ENCODE data around the gene MED12.
"Not testable (repeated sequence)": the region's sequence is repeated elsewhere in the genome, so short reads cannot be mapped to it uniquely, and the experiment has no call there.

MED12 gene

GRCh38 chrX:71162981-71163380 is 44.6 kb downstream of the MED12 start:
- no peak for DNase-seq (ENCODE audit: low read depth, low spot score)

DNA sequence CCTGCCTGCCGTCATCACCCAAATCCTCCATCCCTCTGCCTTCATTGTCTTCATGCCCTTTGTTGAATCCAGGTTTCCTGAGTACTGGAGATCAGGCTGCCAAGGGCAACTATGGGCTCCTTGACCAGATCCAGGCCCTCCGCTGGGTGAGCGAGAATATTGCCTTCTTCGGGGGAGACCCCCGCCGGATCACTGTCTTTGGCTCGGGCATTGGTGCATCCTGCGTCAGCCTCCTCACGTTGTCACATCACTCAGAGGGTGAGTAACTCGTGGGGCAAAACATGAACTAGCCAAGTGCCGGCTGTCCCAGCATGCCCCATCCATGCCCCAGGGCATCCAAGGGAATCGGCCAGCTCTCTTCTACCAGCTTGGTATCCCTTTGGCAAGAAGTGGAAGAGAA is 45.7 kb downstream of the MED12 start:
- DNase-seq (ENCODE audit: low read depth, low spot score), result no peak

GRCh38 chrX:71166461-71166860 is 48.1 kb downstream of the MED12 start:
- no peak for DNase-seq (ENCODE audit: low read depth, low spot score)

DNA sequence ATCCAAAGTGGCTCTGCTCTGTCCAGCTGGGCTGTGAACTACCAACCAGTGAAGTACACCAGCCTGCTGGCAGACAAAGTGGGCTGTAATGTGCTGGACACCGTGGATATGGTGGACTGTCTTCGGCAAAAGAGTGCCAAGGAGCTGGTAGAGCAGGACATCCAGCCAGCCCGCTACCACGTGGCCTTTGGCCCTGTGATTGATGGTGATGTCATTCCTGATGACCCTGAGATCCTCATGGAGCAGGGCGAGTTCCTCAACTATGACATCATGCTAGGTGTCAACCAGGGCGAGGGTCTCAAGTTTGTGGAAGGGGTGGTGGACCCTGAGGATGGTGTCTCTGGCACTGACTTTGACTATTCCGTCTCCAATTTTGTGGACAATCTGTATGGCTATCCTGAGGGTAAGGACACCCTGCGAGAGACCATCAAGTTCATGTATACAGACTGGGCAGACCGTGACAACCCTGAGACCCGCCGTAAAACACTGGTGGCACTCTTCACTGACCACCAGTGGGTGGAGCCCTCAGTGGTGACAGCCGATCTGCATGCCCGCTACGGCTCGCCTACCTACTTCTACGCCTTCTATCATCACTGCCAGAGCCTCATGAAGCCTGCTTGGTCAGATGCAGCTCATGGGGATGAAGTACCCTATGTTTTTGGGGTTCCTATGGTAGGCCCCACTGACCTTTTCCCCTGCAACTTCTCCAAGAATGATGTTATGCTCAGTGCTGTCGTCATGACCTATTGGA is 48.8 kb downstream of the MED12 start:
- DNase-seq (ENCODE audit: low read depth, low spot score), result no peak

DNA sequence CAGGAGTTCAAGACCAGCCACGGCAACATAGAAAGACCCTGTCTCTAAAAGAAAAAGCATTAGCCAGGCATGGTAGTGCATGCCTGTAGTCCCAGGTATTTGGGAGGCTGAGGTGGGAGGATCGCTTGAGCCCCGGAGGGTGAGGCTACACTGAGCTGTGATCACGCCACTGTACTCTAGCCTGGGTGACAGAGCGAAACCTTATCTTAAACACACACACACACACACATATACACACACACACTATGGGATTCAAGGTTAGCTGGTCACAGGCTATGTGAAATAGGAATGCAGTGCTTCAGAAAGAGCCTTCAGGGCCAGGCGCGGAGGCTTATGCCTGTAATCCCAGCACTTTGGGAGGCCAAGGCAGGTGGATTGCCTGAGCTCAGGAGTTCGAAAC is 49.7 kb downstream of the MED12 start:
- DNase-seq (ENCODE audit: low read depth, low spot score), result no peak

GRCh38 chrX:71169586-71169985 is 51.2 kb downstream of the MED12 start:
- no peak for DNase-seq (ENCODE audit: low read depth, low spot score)

- DNase-seq (ENCODE audit: low read depth, low spot score), result no peak
These were observed 52.3 kb downstream of the MED12 start for GRCh38 chrX:71170660-71171059.

DNA sequence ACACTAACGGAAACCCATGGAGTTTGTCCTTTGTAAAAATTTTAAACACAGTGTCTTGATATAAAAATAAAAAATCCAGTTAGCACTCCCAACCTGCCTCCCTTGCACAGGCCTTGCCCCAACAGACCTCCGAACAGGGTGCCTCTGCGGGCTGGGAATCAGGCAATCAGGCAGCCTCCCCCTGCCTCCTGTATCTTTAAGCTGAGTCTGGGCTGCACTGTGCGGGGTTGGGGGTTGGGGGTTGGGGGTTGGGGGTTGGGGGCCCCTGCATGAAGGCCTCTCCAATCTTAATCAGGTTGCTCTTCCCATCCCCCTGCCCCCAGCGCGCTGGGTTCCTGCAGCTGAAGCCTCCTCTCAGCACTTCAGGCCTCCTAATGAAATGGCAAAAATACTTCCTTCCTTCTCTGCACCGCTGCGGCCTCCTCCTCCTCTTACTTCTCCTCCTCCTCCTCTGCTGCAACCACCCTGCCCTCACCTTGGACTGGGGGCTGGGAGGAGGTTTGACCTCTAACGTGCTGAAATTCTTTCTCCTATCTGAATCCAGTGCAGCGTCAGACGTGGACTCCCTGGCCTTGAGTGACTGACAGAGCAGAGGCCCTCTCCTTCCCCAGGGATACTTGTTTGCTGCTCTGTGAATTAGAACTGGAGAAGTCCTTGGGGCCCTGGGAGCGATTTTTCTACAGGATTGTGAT is 52.9 kb downstream of the MED12 start:
- DNase-seq (ENCODE audit: low read depth, low spot score), result no peak

DNA sequence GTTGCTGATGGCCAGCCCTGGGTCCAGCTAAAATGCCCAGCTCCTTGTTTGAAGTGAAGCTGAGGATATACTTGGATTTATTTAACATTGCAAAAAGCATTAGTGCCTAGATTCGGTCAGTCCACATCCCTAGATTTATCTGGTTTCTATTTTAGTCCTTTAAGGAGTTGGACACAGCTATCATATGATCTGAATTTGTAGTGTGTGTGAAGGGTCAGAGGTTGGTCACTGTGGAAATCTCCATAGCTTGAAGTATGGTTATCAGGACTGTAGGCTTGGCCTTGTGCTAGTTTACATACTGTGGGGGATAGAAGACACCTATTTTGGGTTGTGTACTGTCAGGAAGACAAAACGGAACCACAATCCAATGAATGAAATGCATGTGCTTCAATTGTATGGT is 55.0 kb downstream of the MED12 start:
- DNase-seq (ENCODE audit: low read depth, low spot score), result no peak

DNA sequence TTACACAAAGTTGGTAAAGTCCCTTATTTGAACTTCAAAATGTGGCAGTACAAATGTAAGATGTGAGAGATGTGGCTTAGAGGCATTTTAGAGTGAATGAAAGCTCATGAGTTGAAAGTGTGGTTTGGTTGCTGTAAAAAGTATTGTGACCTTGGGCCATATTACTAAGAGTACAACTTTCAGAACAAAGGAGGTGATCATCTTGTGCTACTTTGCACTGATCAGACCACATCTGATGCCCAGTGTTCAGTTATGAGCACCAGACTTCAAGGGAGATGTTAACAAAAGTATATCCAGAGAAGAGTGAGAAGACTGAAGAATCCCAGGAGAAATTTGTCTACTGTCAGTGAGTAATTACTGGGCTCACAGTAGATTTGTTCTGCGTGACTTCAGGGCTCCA is 56.4 kb downstream of the MED12 start:
- DNase-seq (ENCODE audit: low read depth, low spot score), result no peak

- DNase-seq (ENCODE audit: low read depth, low spot score), result no peak
These were observed 57.1 kb downstream of the MED12 start for GRCh38 chrX:71175531-71175930.

DNA sequence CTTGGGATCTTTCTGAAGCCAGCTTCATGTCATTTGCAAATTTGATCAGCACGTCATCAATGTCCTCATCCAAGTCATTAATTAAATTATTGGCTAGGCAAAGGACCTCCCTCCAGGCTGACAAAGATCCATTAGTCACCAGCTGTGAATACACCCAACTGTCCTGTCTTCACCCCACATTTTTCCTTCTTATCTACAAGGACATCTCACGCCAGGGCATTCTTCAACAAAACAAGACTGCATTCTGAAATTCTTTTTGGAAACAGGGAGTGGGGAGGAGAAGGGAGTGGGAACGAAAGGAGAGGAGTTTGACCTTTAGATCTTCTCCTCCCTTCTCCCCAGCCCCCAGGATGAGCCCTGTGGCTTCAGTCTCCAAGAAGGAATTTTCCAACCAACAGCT is 58.9 kb downstream of the MED12 start:
- DNase-seq (ENCODE audit: low read depth, low spot score), result no peak

DNA sequence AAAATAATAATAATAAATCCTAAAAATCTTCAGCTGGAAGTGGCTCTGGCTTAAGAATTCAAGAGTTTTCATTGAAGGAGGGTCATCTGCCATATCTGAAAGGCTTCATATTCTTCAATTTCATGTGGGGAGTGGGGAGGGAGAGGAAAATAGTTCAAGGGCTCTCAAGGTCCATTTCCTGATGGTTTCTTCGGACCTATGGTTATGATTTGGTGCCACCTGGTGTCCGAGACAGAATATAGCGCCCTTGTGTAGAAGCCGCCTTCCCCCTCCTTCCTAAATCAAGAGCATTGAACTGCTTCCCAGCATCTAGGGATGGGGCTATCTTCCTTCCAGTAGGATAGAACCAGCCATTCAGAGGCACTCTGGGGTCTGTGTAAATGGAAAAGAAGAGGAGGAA is 60.5 kb downstream of the MED12 start:
- DNase-seq (ENCODE audit: low read depth, low spot score), result peak; percentile 74

DNA sequence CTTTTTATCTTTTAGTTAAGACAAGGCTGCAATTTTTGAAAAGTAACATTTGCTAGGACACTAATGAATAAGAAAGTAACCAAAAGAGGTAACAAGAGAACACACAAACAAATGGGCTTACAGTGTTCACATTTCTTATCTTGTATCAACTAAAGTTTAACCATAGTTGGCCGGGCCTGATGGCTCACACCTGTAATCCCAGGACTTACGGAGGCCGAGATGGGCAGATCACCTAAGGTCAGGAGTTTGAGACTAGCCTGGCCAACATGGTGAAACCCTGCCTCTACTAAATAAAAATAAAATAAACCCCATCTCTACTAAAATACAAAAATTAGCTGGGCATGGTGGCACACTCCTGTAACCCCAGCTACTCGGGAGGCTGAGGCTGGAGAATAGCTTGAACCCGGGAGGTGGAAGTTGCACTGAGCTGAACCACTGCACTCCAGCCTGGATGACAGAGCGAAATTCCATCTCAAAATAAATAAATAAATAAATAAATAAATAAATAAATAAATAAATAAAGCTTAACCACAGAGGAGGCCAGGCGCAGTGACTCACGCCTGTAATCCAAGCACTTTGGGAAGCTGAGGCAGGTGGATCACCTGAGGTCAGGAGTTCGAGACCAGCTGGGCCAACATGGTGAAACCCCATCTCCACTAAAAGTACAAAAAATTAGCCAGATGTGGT is 62.3 kb downstream of the MED12 start:
- DNase-seq (ENCODE audit: low read depth, low spot score), result not testable (repeated sequence)

DNA sequence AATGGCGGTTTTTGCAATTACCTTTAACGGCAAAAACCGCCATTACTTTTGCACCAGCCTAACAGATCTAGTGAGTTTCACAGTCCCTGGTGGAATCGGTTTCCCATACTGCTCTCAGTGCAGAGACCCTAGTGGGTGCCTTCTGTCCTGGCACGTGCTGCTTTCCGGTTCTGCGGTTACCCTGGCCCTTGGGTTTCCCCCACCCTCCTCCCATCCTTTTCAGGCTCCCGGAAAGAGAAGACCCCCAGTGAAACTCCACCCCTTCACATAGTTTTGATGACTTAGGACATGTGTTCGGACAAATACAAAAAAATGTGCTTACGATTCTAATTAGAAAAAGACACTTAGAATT is 63.1 kb downstream of the MED12 start:
- no peak for DNase-seq (ENCODE audit: low read depth, low spot score)

DNA sequence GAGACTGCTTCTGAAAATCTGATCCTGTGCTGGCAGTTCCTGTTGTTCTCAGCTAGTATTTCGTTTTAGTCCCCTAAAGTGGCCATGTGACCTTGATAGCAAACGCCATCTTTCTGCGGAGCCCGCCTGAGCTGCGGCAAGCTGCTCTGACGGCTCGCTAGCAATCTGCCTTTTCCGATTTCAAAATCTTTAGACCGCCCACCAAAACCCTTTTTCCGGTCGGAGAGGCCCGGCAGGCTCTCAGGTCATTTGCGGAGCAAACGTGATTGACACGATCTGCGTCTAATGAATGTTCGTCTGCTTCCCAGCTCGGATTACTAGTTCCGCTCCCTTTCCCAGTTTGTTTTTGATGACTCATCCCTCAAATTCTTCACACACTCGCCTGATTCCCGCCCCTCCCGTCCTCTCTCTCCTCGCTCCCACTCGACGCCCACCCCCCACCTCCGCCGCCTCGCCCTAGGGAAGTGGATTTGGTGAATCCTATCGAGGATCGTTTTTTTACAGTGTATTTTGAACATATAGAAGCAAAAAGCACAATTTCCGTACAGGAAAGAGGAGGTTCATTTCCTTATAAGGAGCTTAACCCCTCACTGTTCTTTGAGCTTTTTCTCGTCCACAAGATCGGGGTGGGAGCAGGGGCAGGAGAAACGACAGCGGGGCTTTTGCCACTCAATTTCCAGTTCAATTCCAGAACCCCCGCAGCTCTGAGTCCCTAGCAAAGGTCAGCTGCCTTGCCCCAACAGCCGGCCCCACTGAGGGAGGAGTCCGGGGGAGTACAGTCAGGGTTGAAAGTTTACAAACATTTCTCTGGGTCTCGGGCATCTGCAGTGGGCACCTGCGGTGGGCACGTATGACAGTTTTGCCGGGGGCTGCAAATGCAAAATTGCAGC is 63.8 kb downstream of the MED12 start:
- peak; percentile 95 for DNase-seq (ENCODE audit: low read depth, low spot score)

DNA sequence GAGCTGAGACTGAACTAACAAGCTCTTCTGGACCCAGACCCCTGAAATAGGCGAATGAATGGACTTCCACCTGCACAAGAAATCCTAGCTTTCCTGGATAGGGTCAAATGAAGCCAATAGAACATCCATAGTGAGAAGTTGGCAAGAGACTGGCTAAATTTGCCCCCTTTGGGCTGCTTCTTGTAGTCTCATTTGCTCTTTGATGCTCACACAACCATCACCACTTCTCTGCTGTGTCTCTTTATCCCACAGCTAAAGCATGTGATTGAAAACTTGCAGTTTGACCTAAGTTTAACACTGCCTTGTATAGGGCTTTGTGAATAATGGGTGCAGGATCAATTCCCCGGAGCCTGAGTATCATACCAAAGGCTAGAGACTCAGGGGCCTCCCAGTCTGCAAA is 64.5 kb downstream of the MED12 start:
- no peak for DNase-seq (ENCODE audit: low read depth, low spot score)

GRCh38 chrX:71183341-71183740 is 64.9 kb downstream of the MED12 start:
- DNase-seq (ENCODE audit: low read depth, low spot score), result peak; percentile 21

DNA sequence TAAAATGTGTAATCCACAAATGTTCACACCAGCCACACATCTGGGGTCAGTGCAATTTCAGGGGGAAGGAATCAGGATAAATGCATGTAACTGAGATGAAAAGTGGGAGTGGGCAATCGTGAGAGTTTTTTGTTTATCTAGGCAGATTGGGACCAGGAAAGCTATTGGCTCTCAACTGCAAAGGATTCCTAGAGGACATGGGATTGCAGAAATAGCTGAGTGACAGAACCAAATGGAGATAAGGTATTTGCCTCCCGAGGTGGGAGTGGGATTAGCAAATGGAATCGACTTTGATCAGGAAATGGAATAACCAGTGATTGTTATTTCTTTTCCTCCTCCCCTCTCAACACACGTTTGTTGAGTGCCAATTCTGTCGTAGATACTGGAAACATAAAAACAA is 65.7 kb downstream of the MED12 start:
- DNase-seq (ENCODE audit: low read depth, low spot score), result no peak

DNA sequence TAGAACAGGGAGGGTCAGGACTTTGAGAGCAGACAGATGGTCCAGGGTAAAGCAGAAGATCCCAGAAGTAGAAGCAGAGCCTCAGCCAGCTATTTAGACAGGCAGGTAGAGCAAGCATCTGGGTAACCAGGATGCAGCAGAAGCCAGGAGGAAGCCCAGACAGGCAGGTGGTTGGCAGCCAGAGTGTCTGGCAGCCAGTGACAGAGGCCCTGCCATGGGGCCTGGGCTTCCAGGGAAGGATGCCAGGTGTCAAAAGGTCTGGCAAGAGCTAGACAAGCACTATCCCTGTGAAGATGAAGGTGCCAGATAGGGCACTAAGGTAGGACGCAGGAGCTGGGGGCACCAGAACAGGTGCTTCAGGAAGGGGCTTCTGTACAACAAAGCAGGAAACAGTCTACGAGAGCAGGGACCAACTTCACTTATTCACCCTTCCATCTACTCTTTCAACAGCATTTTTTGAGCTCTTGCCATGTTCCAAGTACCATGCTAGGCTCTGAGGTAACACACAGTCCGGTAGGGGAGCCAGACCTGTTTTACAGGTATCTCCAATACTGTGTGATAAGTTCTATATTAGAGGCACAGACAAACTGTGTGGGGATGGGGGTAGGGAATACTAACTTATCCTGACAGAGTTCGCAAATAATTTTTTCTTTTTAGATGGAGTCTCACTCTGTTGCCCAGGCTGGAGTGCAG is 66.6 kb downstream of the MED12 start:
- no peak for DNase-seq (ENCODE audit: low read depth, low spot score)

DNA sequence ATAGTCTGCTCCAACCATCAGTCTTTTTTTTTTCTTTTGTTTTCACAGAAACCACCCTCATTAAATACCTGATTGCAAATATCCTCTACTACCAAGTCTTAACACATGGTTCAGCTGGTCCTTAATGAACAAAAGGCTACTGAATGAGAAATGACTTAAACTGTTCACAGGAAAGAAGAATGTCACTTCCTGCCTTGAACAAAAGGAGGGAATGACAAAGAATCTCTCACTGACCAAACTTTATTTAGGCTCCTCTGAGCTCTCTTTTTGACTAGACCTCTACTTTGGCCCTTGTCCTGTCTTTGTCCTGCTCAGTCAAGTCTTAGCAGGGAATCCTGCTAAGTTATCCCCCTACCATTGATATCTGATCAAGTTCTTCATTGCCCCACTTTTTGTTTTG is 72.9 kb downstream of the MED12 start:
- DNase-seq (ENCODE audit: low read depth, low spot score), result no peak
